ENCODE results near the gene SGK1. TPM values are rescaled to one million over a fixed set of nuclear protein-coding genes. Genes with fewer than 3 reads are reported as not detected.

SGK1 gene
- total RNA-seq, 2 experiments from 2014 or later: 117 to 120 TPM

DNA sequence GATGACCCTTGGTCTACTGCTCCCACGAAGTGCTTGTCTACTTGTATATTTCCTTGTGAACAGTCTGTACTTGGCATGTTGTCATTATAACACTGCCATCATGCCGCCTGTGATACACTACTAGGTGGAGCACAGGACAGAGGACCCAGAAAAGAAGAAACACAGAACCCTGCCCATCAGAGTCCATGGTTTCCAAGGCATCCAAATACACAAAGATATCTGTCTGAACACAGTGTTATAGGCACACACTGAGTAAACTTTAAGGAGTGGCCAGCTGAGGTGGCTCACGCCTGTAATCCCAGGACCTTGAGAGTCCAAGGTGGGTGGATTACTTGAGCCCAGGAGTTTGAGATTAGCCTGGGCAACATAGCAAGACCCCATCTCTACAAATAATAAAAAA, 155.0 kb downstream of the SGK1 start:
- Mint-ChIP-seq H3K36me3 (ENCODE audit: low read depth) (peaks cover 8% of the 10 kb centered on the region), H3K4me1 (ENCODE audit: low read depth) (no peaks in the 10 kb centered on the region), H3K4me3 (no peak overlapping the region), H3K27ac (no peak overlapping the region), H3K9me3 (no peaks in the 10 kb centered on the region), H3K27me3 (no peaks in the 10 kb centered on the region)
- ChIA-PET CTCF (interaction anchor here (0.6 kb wide), 1 partner anchor 9 kb away, joined by 3 read pairs; no protein-coding TSS in a partner anchor), POLR2A (no interaction called here)
- Histone ChIP-seq H3K4me3 (ENCODE audit: low read length) (no peak overlapping the region), H3K27ac (ENCODE audit: low read depth in 1 of 2, low read length in 2 of 2) (no peak overlapping the region), H3K4me1 (ENCODE audit: insufficient read depth, low read length) (no peaks in the 10 kb centered on the region), H3K27me3 (ENCODE audit: control insufficient read depth in 1 of 2, insufficient read depth in 2 of 2, low read length in 2 of 2) (no peaks in the 10 kb centered on the region), H3K9me3 (ENCODE audit: control insufficient read depth in 1 of 2, insufficient read depth in 1 of 2, low read length in 2 of 2) (peaks cover 0 to 4% of the 10 kb centered on the region in 2 experiments), H3K36me3 (ENCODE audit: insufficient read depth, low read length) (peaks cover 4% of the 10 kb centered on the region)
- intact Hi-C loops (cut with DNase I, micrococcal nuclease): no loop called here
- DNase-seq (no peak), ATAC-seq (ENCODE audit: poor library complexity) (no peak)
- no peak for TF ChIP-seq CTCF (IDR thresholded peaks at IDR 0.05)

DNA sequence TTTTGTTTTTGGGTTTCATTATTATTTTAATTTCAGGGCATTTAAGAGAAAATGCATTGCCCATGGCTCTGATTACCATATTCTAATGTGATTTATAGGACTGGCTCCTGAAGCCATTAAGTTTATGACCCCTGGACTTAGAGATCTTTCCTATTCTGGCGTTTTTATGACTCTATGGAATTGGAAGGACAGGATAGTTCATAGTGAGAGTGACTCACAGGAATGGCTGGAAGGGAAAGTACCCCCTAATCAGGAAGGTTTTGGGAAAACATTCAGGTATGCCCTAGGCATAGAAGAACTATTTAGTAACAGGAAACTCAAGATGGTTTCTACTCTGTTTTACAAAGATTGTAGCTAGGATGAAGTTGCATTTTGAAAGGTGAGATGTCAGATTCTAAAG, 156.9 kb downstream of the SGK1 start:
- Mint-ChIP-seq H3K36me3 (ENCODE audit: low read depth) (no peaks in the 10 kb centered on the region), H3K4me3 (no peak overlapping the region), H3K27ac (no peak overlapping the region), H3K4me1 (ENCODE audit: low read depth) (no peaks in the 10 kb centered on the region), H3K27me3 (no peaks in the 10 kb centered on the region), H3K9me3 (no peaks in the 10 kb centered on the region)
- ChIA-PET CTCF (interaction anchor here (1.1 to 1.5 kb wide), 2 partner anchors 480 to 779 kb away, joined by 3 to 4 read pairs; no protein-coding TSS in a partner anchor), POLR2A (no interaction called here)
- H3K36me3 ChIP-seq (ENCODE audit: insufficient read depth, low read length): no peaks in the 10 kb centered on the region
- ATAC-seq (ENCODE audit: poor library complexity) (no peak), DNase-seq (no peak)
- H3K27ac ChIP-seq (ENCODE audit: low read depth in 1 of 2, low read length in 2 of 2): no peak overlapping the region
- no peaks in the 10 kb centered on the region for H3K27me3 ChIP-seq (ENCODE audit: control insufficient read depth in 1 of 2, insufficient read depth in 2 of 2, low read length in 2 of 2)
- no peaks in the 10 kb centered on the region for H3K4me1 ChIP-seq (ENCODE audit: insufficient read depth, low read length)
- intact Hi-C loops (cut with DNase I, micrococcal nuclease): no loop called here
- peaks cover 0 to 4% of the 10 kb centered on the region in 2 experiments for H3K9me3 ChIP-seq (ENCODE audit: control insufficient read depth in 1 of 2, insufficient read depth in 1 of 2, low read length in 2 of 2)
- no peak overlapping the region for H3K4me3 ChIP-seq (ENCODE audit: low read length)
- TF ChIP-seq CTCF (IDR thresholded peaks at IDR 0.05): no peak

GRCh38 chr6:134152767-134153485, 165.0 kb downstream of the SGK1 start:
- no peak for ATAC-seq (ENCODE audit: poor library complexity)
- no peak for TF ChIP-seq CTCF (IDR thresholded peaks at IDR 0.05)
- CTCF ChIA-PET: interaction anchor here (0.6 to 1.6 kb wide), 4 partner anchors 29 to 1518 kb away, joined by 3 to 5 read pairs (median 3); no protein-coding TSS in a partner anchor
- POLR2A ChIA-PET: no interaction called here
- Histone ChIP-seq H3K36me3 (ENCODE audit: insufficient read depth, low read length) (no peaks in the 10 kb centered on the region), H3K4me3 (ENCODE audit: low read length) (no peak overlapping the region), H3K27me3 (ENCODE audit: control insufficient read depth in 1 of 2, insufficient read depth in 2 of 2, low read length in 2 of 2) (no peaks in the 10 kb centered on the region), H3K27ac (ENCODE audit: low read depth in 1 of 2, low read length in 2 of 2) (no peak overlapping the region), H3K4me1 (ENCODE audit: insufficient read depth, low read length) (no peaks in the 10 kb centered on the region), H3K9me3 (ENCODE audit: control insufficient read depth in 1 of 2, insufficient read depth in 1 of 2, low read length in 2 of 2) (no peaks in the 10 kb centered on the region)
- no peaks in the 10 kb centered on the region for H3K36me3 Mint-ChIP-seq (ENCODE audit: low read depth)
- H3K27ac Mint-ChIP-seq: no peak overlapping the region
- intact Hi-C loops (cut with DNase I, micrococcal nuclease): no loop called here
- H3K9me3 Mint-ChIP-seq: no peaks in the 10 kb centered on the region
- no peak overlapping the region for H3K4me3 Mint-ChIP-seq
- no peaks in the 10 kb centered on the region for H3K4me1 Mint-ChIP-seq (ENCODE audit: low read depth)
- DNase-seq: no peak
- H3K27me3 Mint-ChIP-seq: no peaks in the 10 kb centered on the region

All from CD4-positive, alpha-beta T cell (primary cell).